ENCODE measurements around the gene TMX4.

GRCh38 chr20:7975851-7976414, 43.6 kb downstream of the TMX4 start:
- TF ChIP-seq CTCF (IDR thresholded peaks at IDR 0.05) (no peak), POLR2A (IDR thresholded peaks at IDR 0.05) (no peak)
